Gastroesophageal sphincter (tissue), 4 donors: ENCODE measurements around the gene IFNW1. TPM values are rescaled to one million over a fixed set of nuclear protein-coding genes. Genes with fewer than 3 reads are reported as not detected.

ENCODE experiments used
- small RNA-seq, 4 donors: library from RNA; depleted of rRNA; stranded (forward); fragments of <200 nt; gene quantifications; one replicate each; pipeline ENCODE3, GENCODE V24; 2016
- total RNA-seq, 4 donors: library from RNA; depleted of rRNA; stranded (reverse); fragments of >200 nt; gene quantifications; one replicate each; pipeline ENCODE4 v1.1.0, GENCODE V29; 2016

IFNW1 gene
- total RNA-seq, 4 donors from 2014 or later: not detected

Small RNA genes lying within 50 kb of the gene (small RNA-seq; reads per million reads assigned to genes)
- 0 reads per million in 4 donors for gene IFNWP4
- 0 reads per million in 4 donors for gene RF00019

Other genes with a start within 250 kb of the IFNW1 start
- 10 to 100 TPM in 3 of 4 donors, 1 to 10 TPM in 1; 9.8 to 23.9 (median 16.9) TPM for gene HACD4, start 110.2 kb downstream of the IFNW1 start, total RNA-seq
- gene IFNB1, start 63.9 kb downstream of the IFNW1 start, total RNA-seq: not detected
- not detected for gene IFNA21, start 24.8 kb upstream of the IFNW1 start, total RNA-seq
- not detected for gene IFNA4, start 45.8 kb upstream of the IFNW1 start, total RNA-seq
- gene IFNA7, start 60.4 kb upstream of the IFNW1 start, total RNA-seq: not detected
- not detected for gene IFNA10, start 65.3 kb upstream of the IFNW1 start, total RNA-seq
- gene IFNA16, start 75.5 kb upstream of the IFNW1 start, total RNA-seq: not detected
- gene IFNA17, start 86.4 kb upstream of the IFNW1 start, total RNA-seq: not detected
- gene IFNA14, start 98.2 kb upstream of the IFNW1 start, total RNA-seq: under 1 TPM in 1 of 4 donors, not detected in 3; 0.40 TPM
- not detected for gene IFNA5, start 163.5 kb upstream of the IFNW1 start, total RNA-seq
- gene KLHL9, start 193.6 kb upstream of the IFNW1 start, total RNA-seq: 10 to 100 TPM; 20.5 to 32.1 (median 24.4) TPM
- not detected for gene IFNA6, start 209.1 kb upstream of the IFNW1 start, total RNA-seq
- not detected for gene IFNA13, start 226.2 kb upstream of the IFNW1 start, total RNA-seq
- gene IFNA2, start 243.6 kb upstream of the IFNW1 start, total RNA-seq: not detected